OCI-LY3 (cell line): ENCODE results near the gene TTC23.

ENCODE experiments used
- H2AFZ ChIP-seq: fragments of 200-600, 300-600 bp; shearing (Covaris generic); 2 replicates; pipeline ENCODE4 v1.6.0; 2014; ENCODE audit warnings: antibody characterized with exemption, low read depth, low read length
- H3K27ac ChIP-seq: fragments of 200-600, 300-600 bp; sonication (generic); 2 replicates; pipeline ENCODE4 v1.5.1; 2014; ENCODE audit warnings: mild to moderate bottlenecking, low read length, moderate library complexity, mixed read lengths
- H3K27me3 ChIP-seq: fragments of 200-600, 300-600 bp; sonication (generic); 2 replicates; pipeline ENCODE4 v1.6.1; 2014; ENCODE audit warnings: low read depth, low read length, mixed read lengths
- H3K36me3 ChIP-seq: fragments of 200-600, 300-600 bp; sonication (generic); replicated peaks from 2 replicates; pipeline ENCODE3; 2014; ENCODE audit warnings: low read depth, low read length, mixed read lengths
- H3K4me1 ChIP-seq: fragments of 300-600, 200-600 bp; sonication (generic); 2 replicates; pipeline ENCODE4 v1.6.1; 2014; ENCODE audit warnings: low read length, mixed read lengths
- H3K4me2 ChIP-seq: fragments of 200-600, 300-600 bp; sonication (generic); 2 replicates; pipeline ENCODE4 v1.6.1; 2014; ENCODE audit warnings: low read length, mixed read lengths
- H3K4me3 ChIP-seq: fragments of 300-600, 200-600 bp; sonication (generic); 2 replicates; pipeline ENCODE4 v1.5.1; 2014; ENCODE audit warnings: antibody characterized with exemption, mild to moderate bottlenecking, low read length, moderate library complexity
- H3K79me2 ChIP-seq: fragments of 300-600, 200-600 bp; shearing (Covaris generic); 2 replicates; pipeline ENCODE4 v1.6.1; 2014; ENCODE audit warnings: mild to moderate bottlenecking, low read length, mixed read lengths
- H3K9ac ChIP-seq: fragments of 300-600, 200-600 bp; shearing (Covaris generic); 2 replicates; pipeline ENCODE4 v1.6.0; 2014; ENCODE audit warnings: mild to moderate bottlenecking, low read length, moderate library complexity
- H3K9me3 ChIP-seq: fragments of 200-600, 300-600 bp; shearing (Covaris generic); 2 replicates; pipeline ENCODE4 v1.6.1; 2014; ENCODE audit warnings: low read length, mixed read lengths; ENCODE audit not compliant: insufficient read depth
- H4K20me1 ChIP-seq: fragments of 200-600, 300-600 bp; sonication (generic); 2 replicates; pipeline ENCODE4 v1.6.1; 2016; ENCODE audit warnings: low read length, mixed read lengths; ENCODE audit not compliant: insufficient read depth
- CTCF ChIP-seq: fragments of 200-600, 300-600 bp; sonication (generic); IDR thresholded peaks from 2 replicates; pipeline ENCODE4 v1.5.1; 2014; ENCODE audit warnings: antibody characterized with exemption, low read length, low read depth
- EZH2phosphoT487 ChIP-seq: fragments of 200-600 bp; shearing (Covaris generic); IDR thresholded peaks from 2 replicates; pipeline ENCODE4 v1.6.1; 2018; ENCODE audit warnings: antibody characterized with exemption, mixed run types, low read depth

Gene TTC23

DNA sequence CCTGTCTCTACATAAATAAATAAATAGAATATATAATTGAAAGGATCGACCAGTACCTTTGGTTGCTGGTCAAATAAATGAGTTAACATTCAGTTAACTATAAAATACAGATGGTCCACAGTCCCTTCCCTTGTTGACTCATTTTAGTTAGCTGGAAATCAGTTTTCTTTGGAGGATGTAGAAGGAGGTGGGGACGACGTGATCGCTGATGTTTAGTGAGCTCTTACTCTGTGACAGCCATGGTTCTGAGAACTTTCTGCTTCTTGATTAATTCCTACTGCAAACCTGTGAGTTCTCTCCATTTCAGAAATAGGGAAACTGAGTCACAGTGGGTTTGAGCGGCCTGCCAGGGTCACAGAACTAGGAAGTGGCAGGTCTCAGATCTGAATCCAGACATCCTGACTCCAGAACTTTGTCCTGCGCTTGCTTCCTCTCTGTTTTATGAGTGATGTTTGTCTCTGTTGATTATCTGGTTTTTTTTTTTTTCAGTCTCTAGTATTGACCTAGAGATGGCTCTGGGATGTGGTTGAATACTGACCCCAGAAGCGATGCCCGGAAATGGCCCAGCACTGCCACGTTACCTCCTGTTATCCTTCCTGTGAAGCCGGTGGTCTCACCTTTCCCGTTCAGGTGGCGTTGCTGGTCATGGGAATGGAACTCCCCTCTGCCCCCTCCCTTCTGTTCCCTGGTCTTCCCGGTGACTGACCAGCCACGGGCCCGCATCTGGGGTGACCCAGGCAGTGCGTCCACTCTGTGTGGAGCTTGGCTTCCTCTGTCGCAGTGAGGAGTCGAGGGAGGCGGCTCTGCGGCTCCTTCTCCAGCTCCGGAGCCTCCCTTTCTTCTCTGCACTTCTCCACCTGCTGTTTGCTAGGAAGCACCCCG, 126.3 kb downstream of the TTC23 start:
- Histone ChIP-seq H2AFZ (no peak overlapping the region), H3K27me3 (peaks cover 67% of the 10 kb centered on the region), H3K4me3 (no peak overlapping the region), H3K9me3 (no peaks in the 10 kb centered on the region), H3K79me2 (no peaks in the 10 kb centered on the region), H3K4me1 (peaks cover 5% of the 10 kb centered on the region; the same call in 1 of the 2 replicates), H3K4me2 (no peak overlapping the region), H3K27ac (no peak overlapping the region), H3K9ac (no peak overlapping the region), H4K20me1 (no peaks in the 10 kb centered on the region), H3K36me3 (no peaks in the 10 kb centered on the region)
- TF ChIP-seq EZH2phosphoT487: no peak
- no peak for TF ChIP-seq CTCF

DNA sequence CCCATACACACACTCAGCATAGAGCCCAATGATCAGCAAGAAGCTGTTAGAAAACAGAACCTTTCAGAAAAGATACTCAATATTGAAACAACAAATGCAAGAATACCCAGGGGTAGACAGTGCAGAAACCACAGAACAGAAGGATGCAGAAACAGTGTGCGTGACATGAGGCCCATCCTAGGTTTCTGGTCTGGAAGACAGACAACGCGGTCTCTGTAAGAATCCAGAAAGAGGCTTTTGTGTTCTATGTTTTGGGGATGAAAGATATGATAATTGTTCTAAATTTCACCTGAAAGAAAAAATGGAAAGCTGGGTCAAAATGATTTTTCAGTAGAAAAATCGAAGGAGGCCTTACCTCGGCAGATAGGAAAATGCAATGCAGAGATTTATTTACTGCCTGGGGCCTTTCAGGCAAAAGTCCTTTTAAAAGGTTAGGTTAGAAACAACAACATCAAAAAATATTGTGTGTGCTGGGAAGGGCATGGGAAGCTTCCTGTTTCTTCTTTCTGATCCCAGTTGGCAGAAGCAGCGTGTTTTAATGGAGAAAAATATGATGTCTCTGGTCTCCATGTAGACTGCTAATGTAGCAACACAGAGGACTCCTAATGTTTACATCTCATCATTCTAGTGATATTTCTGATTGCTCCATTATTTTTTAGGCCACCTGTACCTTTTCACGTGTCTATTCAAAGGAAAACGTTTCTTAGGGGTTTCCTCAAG, 127.5 kb downstream of the TTC23 start:
- Histone ChIP-seq H3K79me2 (no peaks in the 10 kb centered on the region), H2AFZ (no peak overlapping the region), H3K9me3 (no peaks in the 10 kb centered on the region), H3K27ac (no peak overlapping the region), H3K27me3 (peaks cover 59% of the 10 kb centered on the region), H4K20me1 (no peaks in the 10 kb centered on the region), H3K4me2 (no peak overlapping the region), H3K9ac (no peak overlapping the region), H3K4me1 (peaks cover 5% of the 10 kb centered on the region; the same call in 1 of the 2 replicates), H3K36me3 (no peaks in the 10 kb centered on the region), H3K4me3 (no peak overlapping the region)
- TF ChIP-seq EZH2phosphoT487 (no peak), CTCF (no peak)

DNA sequence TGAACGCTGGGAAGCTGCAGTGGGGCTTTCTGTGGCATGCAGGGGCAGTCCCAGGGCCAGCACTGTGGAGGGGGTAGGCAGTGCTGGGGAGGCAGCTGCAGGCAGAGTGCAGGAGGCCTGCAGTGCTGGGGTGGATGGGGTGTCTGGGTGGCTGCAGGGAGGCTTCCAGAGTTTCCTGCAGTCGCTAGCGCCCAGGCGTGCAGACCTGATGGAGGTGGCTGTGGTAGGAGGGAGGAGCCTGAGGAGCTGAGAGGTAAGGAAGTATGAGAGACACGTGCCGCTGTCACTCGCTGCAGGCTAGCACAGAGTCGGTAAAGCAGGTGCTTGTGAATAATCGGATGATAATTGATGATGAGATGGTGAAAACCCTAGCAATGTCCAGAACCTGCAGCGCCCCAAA, 128.2 kb downstream of the TTC23 start:
- Histone ChIP-seq H3K4me3 (no peak overlapping the region), H3K27ac (no peak overlapping the region), H3K4me1 (peaks cover 5% of the 10 kb centered on the region; the same call in 1 of the 2 replicates), H3K9me3 (no peaks in the 10 kb centered on the region), H3K36me3 (no peaks in the 10 kb centered on the region), H4K20me1 (no peaks in the 10 kb centered on the region), H3K79me2 (no peaks in the 10 kb centered on the region), H3K27me3 (peaks cover 53% of the 10 kb centered on the region), H3K4me2 (no peak overlapping the region), H2AFZ (no peak overlapping the region), H3K9ac (no peak overlapping the region)
- TF ChIP-seq CTCF (no peak), EZH2phosphoT487 (no peak)

DNA sequence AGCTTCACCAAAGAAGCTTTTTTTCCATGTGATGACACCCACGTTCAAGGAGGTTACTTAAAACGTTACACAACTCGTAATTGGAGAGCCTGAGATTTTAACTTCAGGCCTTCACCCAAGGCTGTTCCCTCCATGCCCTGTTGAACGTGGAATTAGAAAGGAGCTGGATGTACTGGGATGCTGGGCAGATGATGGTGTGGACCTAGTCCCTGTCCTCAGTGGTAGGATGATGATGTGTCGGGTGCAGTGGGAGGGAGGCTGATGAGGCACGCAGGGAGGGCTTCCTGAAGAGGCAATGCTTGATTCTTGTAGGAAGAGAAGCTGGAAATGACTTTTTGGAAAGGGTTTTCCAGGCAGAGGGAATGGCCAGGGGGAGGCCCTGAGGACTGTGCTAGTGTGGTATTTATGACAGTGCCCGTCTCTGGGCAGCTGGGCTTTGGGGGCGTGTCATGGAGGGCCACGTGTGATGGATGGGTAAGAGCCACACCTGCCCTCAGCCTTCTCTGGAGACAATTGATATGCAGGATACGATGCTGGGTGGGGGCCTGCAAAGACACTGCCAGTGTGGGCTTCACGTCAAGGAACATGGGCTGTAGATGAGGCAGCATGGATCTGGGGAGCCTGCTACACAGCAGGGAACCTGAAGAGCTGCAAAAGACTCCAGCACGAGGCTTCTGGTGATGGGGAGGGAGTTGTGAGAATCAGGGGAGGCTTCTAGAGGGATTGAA, 129.2 kb downstream of the TTC23 start:
- H4K20me1 ChIP-seq: no peaks in the 10 kb centered on the region
- H3K4me2 ChIP-seq: no peak overlapping the region
- H3K4me1 ChIP-seq: peaks cover 5% of the 10 kb centered on the region; the same call in 1 of the 2 replicates
- no peak overlapping the region for H3K27ac ChIP-seq
- H3K9me3 ChIP-seq: no peaks in the 10 kb centered on the region
- H3K79me2 ChIP-seq: no peaks in the 10 kb centered on the region
- H2AFZ ChIP-seq: no peak overlapping the region
- H3K27me3 ChIP-seq: peaks cover 44% of the 10 kb centered on the region
- H3K36me3 ChIP-seq: no peaks in the 10 kb centered on the region
- TF ChIP-seq EZH2phosphoT487 (no peak), CTCF (no peak)
- H3K4me3 ChIP-seq: no peak overlapping the region
- no peak overlapping the region for H3K9ac ChIP-seq
